ENCODE data around the gene SH3D21. TPM values are rescaled to one million over a fixed set of nuclear protein-coding genes. Genes with fewer than 3 reads are reported as not detected.

Gene SH3D21
- total RNA-seq, 3 donors from 2014 or later, result 12.3 to 18.0 (median 14.2) TPM

GRCh38 chr1:36330940-36331339 lies 24.8 kb downstream of the SH3D21 start:
- Histone ChIP-seq H3K36me3 (ENCODE audit: low read depth) (no peaks in the 10 kb centered on the region), H3K4me1 (ENCODE audit: low read depth) (no peaks in the 10 kb centered on the region), H3K9me3 (no peaks in the 10 kb centered on the region), H3K4me3 (no peak overlapping the region)
- DNase-seq (no peak), ATAC-seq (no peak)
- TF ChIP-seq, protein P1, sequence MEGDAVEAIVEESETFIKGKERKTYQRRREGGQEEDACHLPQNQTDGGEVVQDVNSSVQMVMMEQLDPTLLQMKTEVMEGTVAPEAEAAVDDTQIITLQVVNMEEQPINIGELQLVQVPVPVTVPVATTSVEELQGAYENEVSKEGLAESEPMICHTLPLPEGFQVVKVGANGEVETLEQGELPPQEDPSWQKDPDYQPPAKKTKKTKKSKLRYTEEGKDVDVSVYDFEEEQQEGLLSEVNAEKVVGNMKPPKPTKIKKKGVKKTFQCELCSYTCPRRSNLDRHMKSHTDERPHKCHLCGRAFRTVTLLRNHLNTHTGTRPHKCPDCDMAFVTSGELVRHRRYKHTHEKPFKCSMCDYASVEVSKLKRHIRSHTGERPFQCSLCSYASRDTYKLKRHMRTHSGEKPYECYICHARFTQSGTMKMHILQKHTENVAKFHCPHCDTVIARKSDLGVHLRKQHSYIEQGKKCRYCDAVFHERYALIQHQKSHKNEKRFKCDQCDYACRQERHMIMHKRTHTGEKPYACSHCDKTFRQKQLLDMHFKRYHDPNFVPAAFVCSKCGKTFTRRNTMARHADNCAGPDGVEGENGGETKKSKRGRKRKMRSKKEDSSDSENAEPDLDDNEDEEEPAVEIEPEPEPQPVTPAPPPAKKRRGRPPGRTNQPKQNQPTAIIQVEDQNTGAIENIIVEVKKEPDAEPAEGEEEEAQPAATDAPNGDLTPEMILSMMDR (IDR thresholded peaks at IDR 0.05), result no peak
- intact Hi-C loops (cut with DNase I, micrococcal nuclease), result no loop called here

GRCh38 chr1:36337830-36338229 lies 31.7 kb downstream of the SH3D21 start:
- no peaks in the 10 kb centered on the region for H3K4me1 ChIP-seq (ENCODE audit: low read depth)
- no peak overlapping the region for H3K4me3 ChIP-seq
- peaks cover 3% of the 10 kb centered on the region for H3K36me3 ChIP-seq (ENCODE audit: low read depth)
- no peak for ATAC-seq
- no peaks in the 10 kb centered on the region for H3K9me3 ChIP-seq
- TF ChIP-seq, protein P1 (IDR thresholded peaks at IDR 0.05), result no peak
- intact Hi-C loops (cut with DNase I, micrococcal nuclease), result no loop called here
- DNase-seq, result no peak

DNA sequence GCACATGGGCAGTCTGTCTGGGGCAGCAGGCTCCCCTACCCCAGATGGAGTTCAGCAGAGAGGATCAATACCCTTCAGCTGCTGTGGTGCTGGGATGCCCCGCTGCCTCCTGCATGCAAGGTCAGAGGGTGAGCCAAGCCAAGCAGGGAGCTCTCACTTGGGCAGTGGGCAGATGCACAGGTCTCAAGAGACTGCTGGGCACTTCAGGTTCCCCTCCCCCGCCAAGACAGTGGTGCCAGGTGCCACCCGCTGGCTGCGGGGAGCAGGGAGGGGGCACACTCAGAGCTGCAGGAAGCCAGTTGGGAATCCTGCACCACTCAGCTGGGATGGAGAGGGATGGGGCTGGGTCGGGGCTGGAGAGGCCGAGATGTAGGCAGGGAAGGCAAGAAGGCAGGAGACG lies 33.0 kb downstream of the SH3D21 start:
- TF ChIP-seq, protein P1 (IDR thresholded peaks at IDR 0.05), result no peak
- Histone ChIP-seq H3K9me3 (no peaks in the 10 kb centered on the region), H3K4me3 (no peak overlapping the region), H3K4me1 (ENCODE audit: low read depth) (no peaks in the 10 kb centered on the region), H3K36me3 (ENCODE audit: low read depth) (peaks cover 3% of the 10 kb centered on the region)
- intact Hi-C loops (cut with DNase I, micrococcal nuclease), result no loop called here
- no peak for ATAC-seq
- no peak for DNase-seq

DNA sequence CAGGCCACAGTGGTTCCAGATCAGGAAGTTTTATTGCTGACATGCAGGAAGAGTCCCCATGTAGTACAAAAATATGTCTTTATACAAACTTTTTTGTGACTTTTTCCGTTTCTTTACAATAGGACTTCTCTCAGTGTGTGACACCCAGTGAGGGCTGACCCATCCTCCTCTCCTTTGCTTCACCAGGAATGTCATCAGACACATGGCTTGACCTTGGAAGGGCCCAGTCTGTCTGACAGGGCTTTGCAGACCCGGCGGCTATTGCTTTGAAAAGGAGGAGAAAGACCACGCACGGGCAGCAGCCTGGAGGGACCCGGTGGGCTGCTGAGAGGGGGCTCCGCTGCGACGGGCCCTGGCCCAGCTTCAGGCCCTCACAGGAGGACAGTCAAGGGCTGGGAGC lies 33.4 kb downstream of the SH3D21 start:
- intact Hi-C loops (cut with DNase I, micrococcal nuclease), result loop anchor here (5.0 kb wide), 1 partner anchor 83 kb away; no protein-coding TSS in a partner anchor
- TF ChIP-seq, protein P1 (IDR thresholded peaks at IDR 0.05), result no peak
- Histone ChIP-seq H3K9me3 (no peaks in the 10 kb centered on the region), H3K4me3 (no peak overlapping the region), H3K4me1 (ENCODE audit: low read depth) (no peaks in the 10 kb centered on the region), H3K36me3 (ENCODE audit: low read depth) (peaks cover 3% of the 10 kb centered on the region)
- no peak for DNase-seq
- ATAC-seq, result no peak

- Histone ChIP-seq H3K9me3 (no peaks in the 10 kb centered on the region), H3K4me3 (no peak overlapping the region), H3K36me3 (ENCODE audit: low read depth) (peaks cover 3% of the 10 kb centered on the region), H3K4me1 (ENCODE audit: low read depth) (no peaks in the 10 kb centered on the region)
- ATAC-seq (no peak), DNase-seq (no peak)
- intact Hi-C loops (cut with DNase I, micrococcal nuclease), result loop anchor here (5.0 kb wide), 1 partner anchor 81 kb away; no protein-coding TSS in a partner anchor
- TF ChIP-seq, protein P1 (IDR thresholded peaks at IDR 0.05), result no peak
These were observed 35.6 kb downstream of the SH3D21 start for GRCh38 chr1:36341626-36342320.
